NCI-H2171 (cell line): ENCODE data around the gene STYXL1.
"Not testable (repeated sequence)": the region's sequence is repeated elsewhere in the genome, so short reads cannot be mapped to it uniquely, and the experiment has no call there.

Source experiments
- DNase-seq: peaks from one replicate; lab custom pipeline; 2025; lab: John Stamatoyannopoulos, UW

Gene STYXL1

DNA sequence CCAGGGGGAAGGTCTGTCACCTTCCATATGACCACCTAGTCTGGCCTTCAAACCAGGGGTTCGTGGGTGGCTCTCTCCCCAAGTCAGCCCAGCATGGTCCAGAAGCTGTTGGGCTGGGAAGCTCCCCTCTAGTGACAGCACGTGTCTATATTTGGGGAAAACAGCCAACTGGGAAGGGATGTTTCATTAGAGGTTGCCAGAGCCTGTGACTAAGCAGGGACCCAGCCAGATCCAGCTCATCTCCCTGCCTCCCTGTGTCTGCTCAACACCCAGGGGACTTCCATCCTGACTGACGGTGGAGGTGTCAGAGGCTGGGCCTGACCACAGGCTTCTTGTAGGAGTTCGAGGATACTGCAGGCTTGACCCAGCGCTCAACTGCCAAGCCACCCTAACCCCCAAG lies 10.5 kb downstream of the STYXL1 start:
- DNase-seq = no peak

DNA sequence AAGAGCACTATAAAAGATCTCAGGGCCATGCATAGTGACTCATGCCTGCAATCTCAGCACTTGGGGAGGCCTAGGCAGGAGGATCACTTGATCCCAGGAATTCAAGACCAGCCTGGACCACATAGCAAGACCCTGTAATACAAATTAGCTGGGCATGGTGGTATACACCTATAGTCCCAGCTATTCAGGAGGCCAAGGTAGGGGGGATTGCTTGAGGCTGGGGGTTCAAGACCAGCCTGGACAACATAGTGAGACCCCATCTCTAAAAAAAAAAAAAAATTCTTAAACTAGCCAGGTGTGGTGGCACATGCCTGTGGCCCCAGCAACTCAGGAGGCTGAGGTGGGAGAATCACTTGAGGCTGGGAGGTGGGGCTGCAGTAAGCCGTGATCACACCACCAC lies 15.8 kb downstream of the STYXL1 start:
- no peak for DNase-seq

DNA sequence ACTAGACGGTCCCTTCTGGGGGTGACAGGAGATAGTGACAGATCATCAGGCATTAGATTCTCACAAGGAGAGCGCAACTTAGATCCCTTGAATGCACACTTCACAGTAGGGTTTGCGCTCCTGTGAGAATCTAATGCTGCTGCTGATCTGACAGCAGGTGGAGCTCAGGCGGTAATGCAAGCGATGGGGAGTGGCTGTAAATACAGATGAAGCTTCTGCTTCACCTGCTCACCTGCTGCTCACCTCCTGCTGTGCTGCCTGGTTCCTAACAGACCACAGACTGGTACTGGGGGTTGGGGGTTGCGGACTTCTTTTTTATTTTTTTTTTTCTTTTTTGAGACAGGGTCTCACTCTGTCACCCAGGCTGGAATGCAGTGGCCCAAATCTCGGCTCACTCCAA lies 18.1 kb downstream of the STYXL1 start:
- not testable (repeated sequence) for DNase-seq

DNA sequence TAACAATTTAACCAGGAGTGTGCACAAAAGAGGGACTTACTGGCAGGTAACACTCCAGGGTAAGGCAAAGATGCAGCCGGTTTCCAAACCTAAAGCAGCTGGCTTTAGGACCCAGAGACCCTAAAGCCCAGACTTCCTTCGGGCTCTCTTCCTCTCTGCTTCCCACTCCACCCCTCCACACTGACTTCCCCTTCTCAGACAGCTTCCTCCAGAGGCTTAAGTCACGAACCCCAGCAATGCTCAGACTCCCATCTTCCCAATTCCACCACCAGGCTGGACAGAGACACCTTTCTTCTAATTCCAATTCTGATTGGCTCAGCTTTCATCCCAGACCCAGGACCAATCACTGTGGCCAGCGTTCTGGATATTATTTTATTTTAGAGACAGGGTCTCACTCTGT lies 24.8 kb downstream of the STYXL1 start:
- DNase-seq = no peak

DNA sequence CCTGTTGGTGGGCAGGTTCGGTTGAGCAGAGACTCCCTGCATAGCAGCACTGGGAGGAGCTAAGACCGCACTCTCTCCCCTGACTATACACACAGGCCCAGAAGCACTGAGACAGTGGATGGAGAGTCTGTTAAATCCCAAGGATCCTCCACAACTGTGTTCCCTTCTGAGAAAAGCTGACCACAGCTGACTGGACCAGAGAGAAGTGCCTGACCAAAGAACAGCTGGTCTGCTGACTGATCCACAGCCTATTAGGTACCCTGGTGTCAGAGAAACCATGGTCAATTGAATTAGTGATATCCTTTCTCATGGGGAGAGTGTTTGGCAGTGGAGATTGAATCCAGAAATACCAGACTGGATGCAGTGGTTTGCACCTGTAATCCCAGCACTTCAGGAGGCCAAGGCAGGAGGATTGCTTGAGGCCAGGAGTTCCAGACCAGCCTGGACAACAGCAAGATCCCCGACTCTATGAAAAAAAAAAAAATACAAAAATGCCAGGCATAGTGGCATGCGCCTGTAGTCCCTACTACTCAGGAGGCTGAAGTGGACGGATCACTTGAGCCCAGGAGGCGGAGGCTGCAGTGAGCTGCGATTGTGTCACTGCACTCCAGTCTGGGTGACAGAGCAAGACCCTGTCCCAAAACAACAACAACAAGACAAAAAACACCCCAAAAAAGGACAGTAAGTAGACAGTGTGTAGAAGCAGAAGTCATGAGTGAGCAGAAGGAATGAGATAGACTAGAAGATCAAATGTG lies 25.6 kb downstream of the STYXL1 start:
- no peak for DNase-seq

DNA sequence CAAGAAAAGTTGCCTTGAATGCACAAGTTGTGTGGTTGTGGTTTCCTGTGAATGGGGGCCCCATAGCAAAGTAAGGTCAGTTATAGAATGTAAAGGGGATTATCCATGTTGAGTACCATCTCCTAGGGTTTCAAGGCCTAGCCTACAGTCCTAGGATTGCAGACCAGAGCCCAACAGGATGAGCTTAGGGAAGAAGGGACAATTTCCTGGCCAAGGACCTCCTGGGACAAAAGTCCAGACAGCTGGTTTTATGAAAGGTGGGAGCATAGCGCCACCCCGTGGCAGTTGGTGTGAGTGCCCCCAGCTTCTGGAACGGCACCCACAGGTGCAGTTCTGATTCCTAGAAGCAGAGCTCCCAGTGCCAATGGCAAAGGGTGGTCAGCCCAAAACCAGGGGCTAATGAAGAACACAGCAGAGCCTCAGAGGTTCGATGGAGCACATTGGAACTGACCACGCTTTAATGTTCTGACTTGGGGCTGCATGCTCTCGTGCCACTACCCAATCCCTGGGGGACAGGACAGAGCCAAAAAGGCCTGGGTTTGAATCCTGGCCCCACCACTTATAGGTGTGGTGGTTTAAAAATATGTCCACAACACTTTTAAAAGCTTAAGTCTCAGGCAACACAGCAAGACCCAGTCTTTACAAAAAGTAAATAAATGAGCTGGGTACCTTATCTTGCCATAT lies 27.6 kb downstream of the STYXL1 start:
- DNase-seq = peak; percentile 40

DNA sequence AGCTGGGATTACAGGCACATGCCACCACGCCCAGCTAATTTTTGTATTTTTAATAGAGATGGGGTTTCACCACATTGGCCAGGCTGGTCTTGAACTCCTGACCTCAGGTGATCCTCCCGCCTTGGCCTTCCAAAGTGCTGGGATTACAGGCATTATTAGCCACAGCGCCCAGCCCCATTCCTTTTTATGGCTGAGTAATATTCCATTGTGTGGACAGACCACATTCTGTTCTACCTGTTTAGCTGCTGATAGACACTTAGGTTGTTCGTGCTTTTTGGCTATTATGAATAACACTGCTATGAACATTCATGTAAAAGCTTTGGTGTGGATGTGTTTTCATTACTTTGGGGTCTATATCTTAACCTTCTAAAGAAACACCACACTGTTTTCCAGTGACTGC lies 29.3 kb downstream of the STYXL1 start:
- not testable (repeated sequence) for DNase-seq

DNA sequence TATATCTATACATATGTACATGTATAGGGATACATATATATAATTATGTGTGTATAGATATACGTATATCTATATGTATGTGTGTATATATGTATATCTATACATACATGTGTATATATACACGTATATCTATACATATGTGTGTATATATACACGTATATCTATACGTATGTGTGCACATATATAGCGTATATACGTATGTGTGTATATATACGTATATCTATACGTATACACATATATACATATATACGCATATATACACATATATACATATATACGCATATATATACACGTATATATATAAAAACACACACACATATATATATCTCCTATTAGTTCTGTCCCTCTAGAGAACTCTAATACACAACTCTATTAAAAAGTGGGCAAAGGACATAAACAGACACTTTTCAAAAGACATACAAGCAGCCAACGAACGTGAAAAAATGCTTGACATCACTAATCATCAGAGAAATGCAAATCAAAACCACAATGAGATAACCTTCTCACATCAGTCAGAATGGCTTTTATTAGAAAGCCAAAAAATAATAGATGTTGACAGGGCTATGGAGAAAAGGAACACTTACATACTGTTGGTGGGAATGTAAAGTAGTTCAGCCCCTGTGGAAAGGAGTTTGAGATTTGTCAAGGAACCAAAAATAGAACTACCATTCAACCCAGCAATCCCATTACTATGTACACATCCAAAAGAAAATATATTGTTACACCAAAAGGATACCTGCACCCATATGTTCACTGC lies 31.4 kb downstream of the STYXL1 start:
- DNase-seq = no peak

DNA sequence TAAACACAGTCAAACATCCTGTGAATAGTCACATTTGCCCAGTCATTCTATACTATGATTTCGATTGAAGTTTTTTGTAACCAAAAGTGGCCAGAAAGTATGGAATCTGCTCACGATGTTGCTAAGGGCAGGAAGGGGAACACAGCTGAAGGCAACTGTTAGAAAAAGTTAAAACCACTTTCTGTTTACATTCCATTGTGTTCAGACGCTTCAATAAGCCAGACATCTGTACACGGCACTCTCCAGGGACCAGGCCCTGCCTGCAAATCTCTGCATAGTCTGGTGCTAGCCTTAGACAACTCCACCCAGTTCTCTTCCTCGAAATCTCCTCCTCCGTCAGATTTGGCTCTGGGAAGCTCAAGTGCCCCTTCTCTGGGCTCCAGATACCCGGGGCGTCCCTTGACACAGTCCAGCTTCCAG lies 36.3 kb downstream of the STYXL1 start:
- peak; percentile 54 for DNase-seq

DNA sequence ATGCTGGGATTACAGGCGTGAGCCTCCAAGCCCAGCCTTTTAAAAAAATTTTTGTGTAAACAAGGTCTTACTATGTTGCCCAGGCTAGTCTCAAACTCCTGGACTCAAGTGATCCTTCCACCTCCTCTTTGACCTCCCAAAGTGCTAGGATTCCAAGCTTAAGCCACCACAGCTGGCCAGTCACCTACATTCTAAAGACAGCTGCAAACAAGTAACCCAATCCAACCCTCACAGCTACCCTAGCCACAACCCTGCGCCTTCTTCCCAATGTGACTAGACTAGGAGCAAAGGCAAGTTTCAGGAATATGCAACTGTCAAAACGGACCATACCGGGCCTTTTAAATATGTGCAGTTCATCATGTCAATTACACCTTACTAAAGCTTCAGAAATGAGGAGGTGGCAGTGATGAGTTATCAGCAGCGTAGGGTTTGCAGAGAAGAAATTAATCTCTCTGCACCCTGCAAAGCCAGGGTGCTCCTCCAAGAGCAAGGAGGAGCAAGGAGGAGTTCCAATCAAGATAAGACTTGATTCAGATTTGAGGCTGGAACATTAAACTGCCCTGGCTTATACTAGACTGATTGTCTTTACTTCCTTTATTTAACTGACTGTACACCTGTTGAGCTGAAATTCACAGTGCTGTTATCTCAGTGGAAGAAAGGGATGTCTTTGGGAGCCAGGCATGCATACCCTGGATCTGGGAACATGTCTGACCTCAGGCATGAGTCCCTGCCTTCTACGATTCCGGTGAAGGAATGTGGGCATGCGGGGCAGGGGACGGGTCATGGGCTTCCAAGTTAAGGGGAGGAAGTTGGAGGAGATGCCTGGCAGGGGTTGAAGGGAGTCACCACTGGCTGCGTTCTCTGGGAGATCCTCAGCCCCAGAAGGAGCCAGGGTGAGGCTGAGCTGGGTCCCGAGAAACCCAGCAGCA lies 37.9 kb downstream of the STYXL1 start:
- DNase-seq = no peak

DNA sequence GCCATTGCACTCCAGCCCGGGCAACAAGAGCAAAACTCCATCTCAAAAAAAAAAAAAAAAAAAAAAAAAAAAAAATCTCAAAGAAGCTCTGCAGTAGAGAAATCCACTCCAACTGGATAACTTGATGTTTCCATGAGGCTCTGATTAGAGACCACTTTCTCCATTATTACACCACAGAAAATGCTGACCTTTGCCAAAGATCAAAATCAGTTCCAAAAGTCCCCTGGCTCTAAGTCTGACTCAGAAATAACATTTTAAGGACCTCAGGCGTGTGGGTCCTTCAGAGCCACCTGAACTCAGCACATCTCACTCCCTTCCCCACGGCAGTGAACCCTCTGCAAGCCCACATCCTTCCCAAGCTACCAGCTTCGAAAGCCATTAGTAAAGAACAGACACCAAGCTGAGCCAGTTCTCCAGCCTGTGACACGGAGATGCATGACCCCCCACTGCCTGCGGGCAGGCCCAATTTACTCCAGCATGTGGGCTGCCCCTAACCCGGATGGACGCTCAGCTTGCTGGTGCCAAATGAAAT lies 39.6 kb downstream of the STYXL1 start:
- DNase-seq = no peak

DNA sequence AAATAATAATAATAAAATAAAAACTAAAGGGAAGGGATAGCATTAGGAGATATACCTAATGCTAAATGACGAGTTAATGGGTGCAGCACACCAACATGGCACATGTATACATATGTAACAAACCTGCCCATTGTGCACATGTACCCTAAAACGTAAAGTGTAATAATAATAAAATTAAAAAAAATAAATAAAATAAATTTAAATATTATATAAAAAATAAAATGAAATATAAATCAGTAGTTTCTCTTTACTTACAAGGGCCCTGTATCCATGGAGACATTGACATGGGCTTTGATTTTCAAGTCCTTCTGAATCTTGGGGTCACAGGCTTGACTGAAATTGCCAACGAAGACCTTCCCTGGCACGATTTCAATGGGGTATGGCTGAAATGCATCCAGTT lies 42.8 kb downstream of the STYXL1 start:
- not testable (repeated sequence) for DNase-seq

DNA sequence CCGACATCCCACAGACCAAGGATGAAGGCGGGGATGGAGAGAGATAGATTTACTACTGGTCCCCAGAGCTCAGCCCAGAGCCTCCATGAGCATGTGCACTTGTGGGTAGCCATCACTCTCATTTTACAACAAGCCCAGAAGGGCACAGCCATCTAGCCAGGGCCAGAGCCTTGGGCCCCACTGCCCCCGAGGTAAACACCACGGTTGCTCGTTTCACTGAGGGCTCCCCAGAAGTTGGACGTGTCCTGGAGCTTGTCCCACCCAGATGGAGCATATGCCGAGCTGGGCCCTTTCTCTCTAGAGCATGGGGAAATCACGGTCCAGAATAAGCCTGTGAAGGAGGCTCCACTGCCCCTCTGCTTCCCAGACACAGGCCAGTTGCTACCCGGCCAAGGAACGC lies 44.4 kb downstream of the STYXL1 start:
- no peak for DNase-seq

DNA sequence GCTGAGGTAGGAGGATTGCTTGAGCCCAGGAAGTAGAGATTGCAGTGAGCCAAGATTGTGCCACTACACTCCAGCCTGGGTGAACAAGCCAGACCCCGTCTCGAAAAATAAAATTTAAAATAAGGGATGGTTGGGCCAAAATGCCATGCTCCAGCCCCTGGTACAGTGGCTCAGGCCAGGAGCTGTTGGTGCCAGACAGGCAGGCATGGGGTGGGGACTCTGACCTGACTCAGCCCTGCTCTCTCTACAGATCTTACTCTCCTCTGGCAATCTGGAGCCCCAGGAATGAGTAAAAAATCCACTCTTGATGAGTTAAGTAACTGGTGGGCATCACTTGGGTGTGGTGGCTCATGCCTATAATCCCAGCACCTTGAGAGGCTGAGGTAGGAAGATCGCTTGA lies 45.0 kb downstream of the STYXL1 start:
- no peak for DNase-seq

DNA sequence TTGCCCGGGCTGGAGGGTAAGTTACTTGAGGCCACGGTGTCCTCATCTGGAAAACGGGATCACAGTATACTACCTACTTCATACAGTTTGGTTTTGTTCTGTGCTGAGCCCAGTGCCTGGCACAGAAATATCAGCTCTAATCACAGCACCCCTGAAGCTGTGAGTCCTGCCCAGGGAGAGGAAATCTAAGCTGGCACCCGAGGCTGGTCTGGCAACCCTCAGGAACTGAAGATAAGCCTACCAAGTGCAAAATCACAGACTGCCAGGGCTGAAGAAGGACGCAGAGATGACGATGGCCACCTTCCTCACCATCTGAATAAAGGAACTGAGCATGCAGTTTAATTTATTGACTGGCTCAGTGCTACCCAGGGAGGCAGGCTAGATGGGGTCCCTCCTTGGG lies 45.7 kb downstream of the STYXL1 start:
- no peak for DNase-seq

DNA sequence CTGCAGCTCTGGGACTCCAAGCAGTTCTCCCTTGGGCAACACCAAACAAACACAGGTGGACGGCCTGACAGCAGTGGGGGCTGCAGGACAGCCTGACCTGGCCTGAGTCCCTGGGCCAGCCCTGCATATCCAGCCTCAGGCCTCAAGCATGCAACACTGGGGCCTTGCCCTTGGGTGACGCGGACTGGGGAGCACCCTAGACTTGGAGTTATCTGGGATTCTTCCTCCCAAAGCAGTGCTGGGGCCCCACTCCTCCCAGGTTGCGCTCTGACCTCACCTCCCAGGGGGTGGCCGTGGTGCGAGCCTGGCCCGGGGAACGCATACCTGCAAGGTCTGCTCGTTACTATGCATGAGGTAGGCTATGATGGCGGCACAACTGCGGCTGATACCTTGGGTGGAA lies 47.2 kb downstream of the STYXL1 start:
- no peak for DNase-seq

DNA sequence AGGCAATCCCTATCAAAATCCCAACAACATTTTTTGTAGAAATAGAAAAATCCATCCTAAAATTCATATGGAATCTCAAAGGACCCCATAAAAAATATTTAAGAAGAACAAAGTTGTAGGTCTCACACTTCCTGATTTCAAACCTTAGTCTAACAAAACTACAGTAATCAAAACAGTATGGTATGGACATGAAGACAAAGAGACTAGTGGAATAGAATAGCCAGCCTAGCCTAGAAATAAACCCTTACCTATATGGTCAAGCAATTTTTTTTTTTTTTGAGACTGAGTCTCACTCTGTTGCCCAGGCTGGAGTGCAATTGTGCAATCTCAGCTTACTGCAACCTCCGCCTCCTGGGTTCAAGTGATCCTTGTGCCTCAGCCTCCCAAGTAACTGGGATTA lies 49.8 kb downstream of the STYXL1 start:
- DNase-seq = no peak

DNA sequence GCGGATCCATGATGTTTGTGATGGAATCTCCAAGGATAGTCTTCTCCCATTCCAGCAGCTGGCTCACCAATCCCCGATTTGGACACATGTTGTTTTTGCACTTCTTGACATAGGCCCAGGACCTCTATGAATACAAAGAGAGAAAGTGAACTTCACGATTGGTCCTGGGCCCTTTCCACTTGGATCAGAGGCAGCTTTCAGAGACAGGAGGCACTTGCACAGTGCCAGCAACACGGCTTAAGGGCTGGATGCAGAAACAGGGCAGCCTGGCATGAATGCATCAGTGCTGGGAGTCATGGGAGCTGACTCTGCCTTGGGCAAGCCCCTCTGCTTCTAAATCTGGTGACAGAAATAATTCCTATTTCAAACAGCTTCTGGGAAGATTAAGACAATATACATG lies 51.3 kb downstream of the STYXL1 start:
- no peak for DNase-seq

DNA sequence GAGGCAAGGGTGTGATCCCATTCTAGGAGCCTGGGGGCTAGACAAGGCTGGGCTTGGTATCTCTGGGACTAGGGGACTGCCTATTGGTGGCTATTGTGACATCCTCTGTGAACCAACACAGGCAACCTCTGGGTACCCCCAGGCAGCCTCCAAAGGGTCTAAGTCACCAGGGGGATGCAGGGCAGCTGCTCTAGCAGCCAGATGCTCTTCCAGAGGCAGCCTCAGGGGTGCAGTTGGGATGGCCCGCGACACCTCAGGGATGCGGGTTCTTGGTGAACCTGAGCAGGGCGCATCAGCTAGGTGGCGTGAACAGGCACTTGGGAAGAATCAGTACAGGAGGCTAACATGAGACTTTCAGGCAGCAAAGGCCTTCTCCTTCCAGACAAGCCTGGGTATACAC lies 51.8 kb downstream of the STYXL1 start:
- no peak for DNase-seq

DNA sequence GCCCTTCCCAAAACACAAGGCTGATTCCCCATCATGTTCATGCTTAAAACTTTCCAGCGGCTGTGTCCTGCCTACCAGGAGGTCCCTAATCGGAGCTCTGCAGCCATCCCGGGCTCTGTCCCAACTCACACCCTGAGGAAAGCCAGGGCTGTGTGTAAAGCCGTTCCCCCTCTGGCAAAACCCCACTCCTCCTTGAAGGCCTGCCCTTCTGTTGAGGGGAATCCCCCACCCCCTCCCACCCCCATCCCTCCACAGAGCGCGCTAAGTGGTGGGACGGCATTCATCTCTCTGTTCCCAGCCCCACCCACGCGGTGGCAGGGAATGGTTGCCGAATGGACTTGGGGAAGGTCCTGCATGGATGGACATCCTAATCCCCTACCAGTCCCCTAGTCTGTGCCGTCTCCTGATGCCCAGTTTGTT lies 52.7 kb downstream of the STYXL1 start:
- DNase-seq = no peak

DNA sequence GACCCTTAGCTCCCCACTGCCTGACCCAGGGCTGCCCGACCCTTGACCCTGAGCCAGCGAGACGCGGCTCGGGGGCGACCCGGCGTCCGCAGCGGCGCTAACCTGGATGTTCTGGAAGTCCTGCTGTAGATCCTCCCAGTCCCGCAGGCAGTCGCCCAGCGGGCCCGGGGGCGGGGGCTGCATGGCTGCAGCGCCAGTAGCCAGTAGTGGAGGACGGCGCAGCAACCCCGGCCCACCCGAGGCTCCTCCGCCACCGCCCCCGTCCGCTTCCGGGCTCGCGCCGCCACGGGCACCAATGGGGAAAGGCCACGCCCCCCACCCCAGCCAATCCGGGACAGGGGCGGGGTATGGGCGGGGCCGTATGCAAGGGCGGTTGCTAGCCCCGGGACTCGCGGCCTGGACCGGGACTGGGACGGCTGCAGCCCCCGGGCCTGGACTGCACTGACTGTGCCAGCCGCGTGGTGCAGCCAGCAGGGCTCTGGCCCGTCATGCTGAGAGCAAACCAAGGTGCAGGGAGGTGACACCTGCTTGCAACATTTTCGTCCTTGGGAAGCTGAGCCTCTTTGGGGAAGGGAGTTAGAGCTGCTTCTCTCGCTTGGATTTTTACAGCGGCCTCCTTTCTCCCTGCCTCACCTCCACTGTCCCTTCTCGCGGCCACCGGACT lies 53.3 kb downstream of the STYXL1 start, which contains the start of gene TMEM120A:
Gene TMEM120A, minus strand, starts transcription at position 208 of the 664 bp plus-strand sequence. Its CDS starts 25 bp downstream, at position 183.
- peak; percentile 89 for DNase-seq
